ENCODE data around the gene SYVN1. TPM values are rescaled to one million over a fixed set of nuclear protein-coding genes. Genes with fewer than 3 reads are reported as not detected.
A peak's percentile ranks its signal among the peaks of the same experiment; 100 is the strongest.

Gene SYVN1
- total and polyA plus RNA-seq, 4 donors = 19.9 to 210 (median 56.6) TPM

DNA sequence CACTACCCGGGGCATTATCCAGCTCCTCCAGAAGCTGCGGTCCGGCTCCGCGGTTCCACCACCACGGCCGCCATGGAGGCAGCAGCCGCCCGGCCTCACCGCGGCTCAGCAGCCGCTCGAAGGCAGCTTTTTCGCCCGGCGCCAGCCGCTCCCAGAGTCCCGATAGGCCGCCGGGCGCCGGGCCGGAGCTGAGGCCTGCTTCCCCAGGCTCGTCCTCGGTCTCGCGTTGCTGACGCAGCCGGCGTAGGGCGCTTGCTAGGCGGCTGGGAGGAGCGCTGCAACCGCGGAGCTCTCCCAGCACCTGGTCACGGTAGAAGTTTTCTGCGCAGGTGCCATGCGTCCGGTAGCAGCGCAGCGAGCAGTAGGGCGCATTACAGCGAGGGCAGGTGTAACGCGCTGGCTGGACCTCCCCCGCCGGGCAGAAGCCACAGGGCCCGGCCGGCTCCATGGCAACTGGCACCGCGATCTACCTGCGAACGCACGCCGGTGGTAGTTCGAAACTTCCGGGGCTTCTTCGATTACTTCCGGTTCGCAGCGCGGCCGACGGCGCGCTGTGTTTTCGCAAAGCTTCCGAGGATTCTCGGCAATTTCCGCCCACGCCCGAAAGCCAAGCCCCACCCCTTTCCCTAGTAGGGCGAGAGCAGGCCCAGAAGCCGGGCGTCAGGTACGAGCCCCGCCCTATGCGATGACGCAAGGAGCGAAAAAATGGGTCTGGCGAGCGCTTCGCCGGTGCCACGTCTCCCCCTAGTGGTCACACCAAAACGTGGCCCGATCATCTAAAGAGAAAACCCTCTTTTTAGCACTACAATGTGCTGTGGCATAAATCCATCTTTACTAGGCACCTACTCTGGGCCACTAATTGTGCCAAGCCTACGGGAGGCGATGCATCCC lies 16.9 kb downstream of the SYVN1 start, which contains the start of gene ZNHIT2:
ZNHIT2 (minus strand) TSS at position 496 of the 891 bp plus-strand sequence; CDS start at position 448, 48 bp downstream.
- H3K27me3 ChIP-seq (ENCODE audit: control insufficient read depth in 4 of 4, insufficient read depth in 4 of 4, low read length in 3 of 4) = no peaks in the 10 kb centered on the region
- peak within 1 kb of the TSS; percentile 81 to 95 (median 90) for H3K4me3 ChIP-seq (ENCODE audit: low read depth in 1 of 3, low read length in 3 of 3)
- H3K4me1 ChIP-seq (ENCODE audit: control insufficient read depth in 4 of 4, insufficient read depth in 4 of 4, low read length in 3 of 4) = peaks cover 20 to 74% (median 57%) of the 10 kb centered on the region in 4 donors
- peaks cover 9 to 19% (median 17%) of the 10 kb centered on the region in 4 donors for H3K36me3 ChIP-seq (ENCODE audit: control insufficient read depth in 4 of 4, insufficient read depth in 3 of 4, low read depth in 1 of 4, low read length in 3 of 4)
- peak; percentile 75 for TF ChIP-seq SP1 (IDR thresholded peaks at IDR 0.05)
- peak in 1 of 2 donors; percentile 64 for TF ChIP-seq JUND (IDR thresholded peaks at IDR 0.05)
- TF ChIP-seq, protein P1, sequence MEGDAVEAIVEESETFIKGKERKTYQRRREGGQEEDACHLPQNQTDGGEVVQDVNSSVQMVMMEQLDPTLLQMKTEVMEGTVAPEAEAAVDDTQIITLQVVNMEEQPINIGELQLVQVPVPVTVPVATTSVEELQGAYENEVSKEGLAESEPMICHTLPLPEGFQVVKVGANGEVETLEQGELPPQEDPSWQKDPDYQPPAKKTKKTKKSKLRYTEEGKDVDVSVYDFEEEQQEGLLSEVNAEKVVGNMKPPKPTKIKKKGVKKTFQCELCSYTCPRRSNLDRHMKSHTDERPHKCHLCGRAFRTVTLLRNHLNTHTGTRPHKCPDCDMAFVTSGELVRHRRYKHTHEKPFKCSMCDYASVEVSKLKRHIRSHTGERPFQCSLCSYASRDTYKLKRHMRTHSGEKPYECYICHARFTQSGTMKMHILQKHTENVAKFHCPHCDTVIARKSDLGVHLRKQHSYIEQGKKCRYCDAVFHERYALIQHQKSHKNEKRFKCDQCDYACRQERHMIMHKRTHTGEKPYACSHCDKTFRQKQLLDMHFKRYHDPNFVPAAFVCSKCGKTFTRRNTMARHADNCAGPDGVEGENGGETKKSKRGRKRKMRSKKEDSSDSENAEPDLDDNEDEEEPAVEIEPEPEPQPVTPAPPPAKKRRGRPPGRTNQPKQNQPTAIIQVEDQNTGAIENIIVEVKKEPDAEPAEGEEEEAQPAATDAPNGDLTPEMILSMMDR (IDR thresholded peaks at IDR 0.05; ENCODE audit: low read depth, low read length, missing input control) = peak; percentile 96
- TF ChIP-seq, protein P2, sequence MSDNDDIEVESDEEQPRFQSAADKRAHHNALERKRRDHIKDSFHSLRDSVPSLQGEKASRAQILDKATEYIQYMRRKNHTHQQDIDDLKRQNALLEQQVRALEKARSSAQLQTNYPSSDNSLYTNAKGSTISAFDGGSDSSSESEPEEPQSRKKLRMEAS (IDR thresholded peaks at IDR 0.05) = peak; percentile 87
- no peak for TF ChIP-seq TAF1 (conservative IDR thresholded peaks at IDR 0.05)
- no peak for TF ChIP-seq NR2F2 (IDR thresholded peaks at IDR 0.05)
- TF ChIP-seq YY1 (IDR thresholded peaks at IDR 0.05) = peak; percentile 80
- peak; percentile 35 to 52 for TF ChIP-seq RXRA (IDR thresholded peaks at IDR 0.05)
- TF ChIP-seq HNF4A (conservative IDR thresholded peaks at IDR 0.05) = peak in 1 of 2 donors; percentile 11
- TF ChIP-seq RAD21 (IDR thresholded peaks at IDR 0.05) = peak; percentile 95 to 98
- TF ChIP-seq GABPA (IDR thresholded peaks at IDR 0.05 in 1 of 2, conservative IDR thresholded peaks at IDR 0.05 in 1 of 2) = peak; percentile 97 to 99
- TF ChIP-seq REST (IDR thresholded peaks at IDR 0.05) = peak; percentile 16
- TF ChIP-seq, protein P3, sequence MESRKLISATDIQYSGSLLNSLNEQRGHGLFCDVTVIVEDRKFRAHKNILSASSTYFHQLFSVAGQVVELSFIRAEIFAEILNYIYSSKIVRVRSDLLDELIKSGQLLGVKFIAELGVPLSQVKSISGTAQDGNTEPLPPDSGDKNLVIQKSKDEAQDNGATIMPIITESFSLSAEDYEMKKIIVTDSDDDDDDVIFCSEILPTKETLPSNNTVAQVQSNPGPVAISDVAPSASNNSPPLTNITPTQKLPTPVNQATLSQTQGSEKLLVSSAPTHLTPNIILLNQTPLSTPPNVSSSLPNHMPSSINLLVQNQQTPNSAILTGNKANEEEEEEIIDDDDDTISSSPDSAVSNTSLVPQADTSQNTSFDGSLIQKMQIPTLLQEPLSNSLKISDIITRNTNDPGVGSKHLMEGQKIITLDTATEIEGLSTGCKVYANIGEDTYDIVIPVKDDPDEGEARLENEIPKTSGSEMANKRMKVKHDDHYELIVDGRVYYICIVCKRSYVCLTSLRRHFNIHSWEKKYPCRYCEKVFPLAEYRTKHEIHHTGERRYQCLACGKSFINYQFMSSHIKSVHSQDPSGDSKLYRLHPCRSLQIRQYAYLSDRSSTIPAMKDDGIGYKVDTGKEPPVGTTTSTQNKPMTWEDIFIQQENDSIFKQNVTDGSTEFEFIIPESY (IDR thresholded peaks at IDR 0.05) = peak; percentile 90
- peak; percentile 16 for TF ChIP-seq FOXA1 (IDR thresholded peaks at IDR 0.05)
- peak; percentile 48 for TF ChIP-seq FOXA2 (IDR thresholded peaks at IDR 0.05)
- TF ChIP-seq, protein P4, sequence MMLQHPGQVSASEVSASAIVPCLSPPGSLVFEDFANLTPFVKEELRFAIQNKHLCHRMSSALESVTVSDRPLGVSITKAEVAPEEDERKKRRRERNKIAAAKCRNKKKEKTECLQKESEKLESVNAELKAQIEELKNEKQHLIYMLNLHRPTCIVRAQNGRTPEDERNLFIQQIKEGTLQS (IDR thresholded peaks at IDR 0.05) = peak; percentile 96
- no peak for TF ChIP-seq HNF4G (IDR thresholded peaks at IDR 0.05)
- TF ChIP-seq EGR1 (IDR thresholded peaks at IDR 0.05; ENCODE audit: low read depth in 2 of 2) = peak; percentile 93 to 96
- H3K9ac ChIP-seq (ENCODE audit: low read depth in 1 of 2, low read length in 2 of 2) = peak within 1 kb of the TSS; percentile 47 to 82
- under 1% methylated on average over 89 of the region's 89 CpGs for WGBS
- H3K9me3 ChIP-seq (ENCODE audit: control insufficient read depth in 4 of 4, low read length in 3 of 4) = no peaks in the 10 kb centered on the region
- peak; percentile 99 for DNase-seq (ENCODE audit: low spot score)
- peak within 1 kb of the TSS; percentile 89 to 90 for H3K27ac ChIP-seq (ENCODE audit: low read depth in 1 of 2, low read length in 2 of 2)

Data from liver (tissue), 9 donors.